H1 (cell line): Measurements from ENCODE around the gene POU5F1. TPM values are rescaled to one million over a fixed set of nuclear protein-coding genes. Genes with fewer than 3 reads are reported as not detected.

ENCODE experiments used
- CTCF ChIA-PET: fragments of 300-600 bp; sonication (Branson Sonifier 250); formaldehyde crosslinking; loops from one replicate; lab custom pipeline; 2021; ENCODE audit not compliant: partially characterized antibody; lab: Charles Lee
- POLR2A ChIA-PET: fragments of 300-600 bp; sonication (Branson Sonifier 250); formaldehyde crosslinking; loops from one replicate; lab custom pipeline; 2021; ENCODE audit warnings: inconsistent platforms; ENCODE audit not compliant: partially characterized antibody; lab: Charles Lee
- DNase-seq, 2 experiments: peaks; one replicate each; pipeline versions ENCODE4 v3.0.0 to v3.0.0-alpha.2; 2010 to 2022; ENCODE audit warnings: low spot score in 2 of 2, low read depth in 1 of 2, mixed read lengths in 1 of 2
- FAIRE-seq: peaks from 2 replicates; lab custom pipeline; 2011; peaks lifted over from hg19 to GRCh38; lab: Jason Lieb, UNC
- H2AFZ ChIP-seq: 2 replicates; pipeline ENCODE4 v1.8.1; 2012; ENCODE audit warnings: low read length, inconsistent platforms
- H2AK5ac ChIP-seq: 2 replicates; pipeline ENCODE4 v1.6.1; 2013; ENCODE audit warnings: low read depth, low read length
- H2BK120ac ChIP-seq: replicated peaks from 2 replicates; pipeline ENCODE3; 2013; ENCODE audit warnings: low read depth, low read length, inconsistent platforms
- H2BK12ac ChIP-seq: 2 replicates; pipeline ENCODE4 v1.6.1; 2013; ENCODE audit warnings: low read depth, low read length
- H2BK15ac ChIP-seq: 2 replicates; pipeline ENCODE4 v1.6.1; 2013; ENCODE audit warnings: low read length
- H2BK20ac ChIP-seq: 2 replicates; pipeline ENCODE4 v1.6.1; 2013; ENCODE audit warnings: low read length
- H2BK5ac ChIP-seq: 2 replicates; pipeline ENCODE4 v1.6.1; 2013; ENCODE audit warnings: low read depth, low read length
- H3K14ac ChIP-seq: 2 replicates; pipeline ENCODE4 v1.6.1; 2013; ENCODE audit warnings: inconsistent platforms; ENCODE audit not compliant: insufficient read length
- H3K18ac ChIP-seq: 2 replicates; pipeline ENCODE4 v1.6.1; 2013; ENCODE audit warnings: low read length; ENCODE audit errors: extremely low read depth
- H3K23ac ChIP-seq: 2 replicates; pipeline ENCODE4 v1.6.1; 2013; ENCODE audit warnings: inconsistent platforms; ENCODE audit not compliant: insufficient read length
- H3K23me2 ChIP-seq: 2 replicates; pipeline ENCODE4 v1.6.1; 2013; ENCODE audit warnings: low read depth, low read length
- H3K27ac ChIP-seq: 2 replicates; pipeline ENCODE4 v1.6.1; 2011; ENCODE audit warnings: low read depth, low read length, inconsistent platforms
- H3K27me3 ChIP-seq, 4 experiments: replicated peaks in 1 of 4; 1 replicate in 1 of 4; 2 replicates in 3 of 4; pipeline versions ENCODE4 v1.6.1 to v1.8.1; 2011 to 2013; ENCODE audit warnings: low read length in 3 of 4, mild to moderate bottlenecking in 3 of 4, inconsistent platforms in 2 of 4, mixed read lengths in 2 of 4, moderate library complexity in 1 of 4; ENCODE audit not compliant: control insufficient read depth in 3 of 4, insufficient read depth in 3 of 4; ENCODE audit errors: extremely low read depth in 1 of 4
- H3K36me3 ChIP-seq, 4 experiments: 2 replicates each; pipeline versions ENCODE4 v1.6.1 to v1.8.1; 2011 to 2013; ENCODE audit warnings: mild to moderate bottlenecking in 4 of 4, low read length in 3 of 4, moderate library complexity in 2 of 4, control low read depth in 1 of 4, inconsistent platforms in 1 of 4; ENCODE audit not compliant: insufficient read depth in 4 of 4, control insufficient read depth in 2 of 4
- H3K4ac ChIP-seq: replicated peaks from 2 replicates; pipeline ENCODE3; 2013; ENCODE audit warnings: low read length, low read depth, mixed read lengths, inconsistent platforms; ENCODE audit not compliant: insufficient read length
- H3K4me1 ChIP-seq, 4 experiments: replicated peaks in 1 of 4; 1 replicate in 1 of 4; 2 replicates in 3 of 4; pipeline versions ENCODE4 v1.6.1 to v1.8.1; 2011 to 2013; ENCODE audit warnings: low read length in 3 of 4, inconsistent platforms in 2 of 4, mixed read lengths in 1 of 4; ENCODE audit not compliant: insufficient read depth in 4 of 4, control insufficient read depth in 3 of 4
- H3K4me2 ChIP-seq, 2 experiments: 2 replicates each; pipeline versions ENCODE4 v1.6.1 to v1.8.1; 2011 to 2013; ENCODE audit warnings: low read depth in 2 of 2, low read length in 2 of 2, control low read depth in 1 of 2, inconsistent platforms in 1 of 2, mild to moderate bottlenecking in 1 of 2; ENCODE audit not compliant: insufficient read depth in 1 of 2
- H3K4me3 ChIP-seq, 4 experiments: fragments of 200-600, 300-600 bp in 1 of 4; sonication (generic), shearing (Covaris generic), sonication (Bioruptor Twin) in 1 of 4; 2 replicates each; pipeline versions ENCODE4 v1.5.1 to v1.8.1; 2011 to 2016; ENCODE audit warnings: low read length in 4 of 4, low read depth in 3 of 4, control low read depth in 2 of 4, inconsistent platforms in 2 of 4, mild to moderate bottlenecking in 2 of 4, mixed read lengths in 1 of 4, moderate library complexity in 1 of 4; ENCODE audit not compliant: insufficient read depth in 2 of 4; ENCODE audit errors: extremely low read depth in 1 of 4
- H3K56ac ChIP-seq: replicated peaks from 2 replicates; pipeline ENCODE3; 2013; ENCODE audit warnings: low read depth, mild to moderate bottlenecking, mixed read lengths, low read length, inconsistent platforms; ENCODE audit not compliant: insufficient read length
- H3K79me1 ChIP-seq: 2 replicates; pipeline ENCODE4 v1.6.1; 2013; ENCODE audit warnings: low read depth, low read length, control low read depth
- H3K79me2 ChIP-seq, 2 experiments: 2 replicates each; pipeline versions ENCODE4 v1.6.1 to v1.8.1; 2012 to 2013; ENCODE audit warnings: low read length in 2 of 2, mild to moderate bottlenecking in 2 of 2, inconsistent platforms in 1 of 2; ENCODE audit not compliant: insufficient read depth in 2 of 2, control insufficient read depth in 1 of 2
- H3K9ac ChIP-seq, 4 experiments: replicated peaks in 1 of 4; 1 replicate in 1 of 4; 2 replicates in 3 of 4; pipeline versions ENCODE4 v1.6.1 to v1.8.1; 2011 to 2013; ENCODE audit warnings: low read depth in 3 of 4, low read length in 3 of 4, control low read depth in 2 of 4, mild to moderate bottlenecking in 2 of 4, moderate library complexity in 2 of 4, inconsistent platforms in 1 of 4; ENCODE audit errors: extremely low read depth in 1 of 4
- H3K9me3 ChIP-seq, 2 experiments: 2 replicates each; pipeline versions ENCODE4 v1.6.1 to v1.8.1; 2012 to 2013; ENCODE audit warnings: mild to moderate bottlenecking in 2 of 2, moderate library complexity in 2 of 2, control low read depth in 1 of 2, inconsistent platforms in 1 of 2, low read depth in 1 of 2, low read length in 1 of 2, mixed read lengths in 1 of 2; ENCODE audit not compliant: insufficient read depth in 2 of 2
- H4K20me1 ChIP-seq, 2 experiments: replicated peaks in 1 of 2; 2 replicates each; pipeline versions ENCODE3 to v1.8.1; 2011 to 2013; ENCODE audit warnings: inconsistent platforms in 2 of 2, low read length in 2 of 2, mild to moderate bottlenecking in 1 of 2; ENCODE audit not compliant: insufficient read depth in 2 of 2, control insufficient read depth in 1 of 2
- H4K5ac ChIP-seq: 2 replicates; pipeline ENCODE4 v1.6.1; 2013; ENCODE audit warnings: low read length, low read depth, mixed read lengths, inconsistent platforms; ENCODE audit not compliant: insufficient read length
- H4K8ac ChIP-seq: 2 replicates; pipeline ENCODE4 v1.8.0; 2013; ENCODE audit warnings: mild to moderate bottlenecking, moderate library complexity, low read length, inconsistent platforms; ENCODE audit not compliant: insufficient read depth; ENCODE audit errors: extremely low read depth
- H4K91ac ChIP-seq: replicated peaks from 2 replicates; pipeline ENCODE3; 2013; ENCODE audit warnings: low read length, mixed read lengths, inconsistent platforms; ENCODE audit not compliant: insufficient read length
- SRF ChIP-seq: IDR thresholded peaks from 2 replicates; pipeline ENCODE4 v1.6.1; 2011; ENCODE audit warnings: mild to moderate bottlenecking, low read depth, low read length, moderate library complexity
- WGBS, 2 experiments: shearing (Covaris generic) in 1 of 2; methylation state at CpG; one replicate each; pipeline versions ENCODE4 v1.1.6 to v1.1.7; 2013 to 2015; ENCODE audit warnings: low lambda C conversion rate in 2 of 2, mixed read lengths in 2 of 2, inconsistent platforms in 1 of 2, low coverage in 1 of 2, missing lambda C conversion rate in 1 of 2; ENCODE audit not compliant: insufficient replicate concordance in 2 of 2, insufficient coverage in 1 of 2, insufficient read length in 1 of 2; ENCODE audit errors: extremely low coverage in 1 of 2, missing lambda C conversion rate in 1 of 2; 5-methylcytosine and 5-hydroxymethylcytosine counted together
- polyA plus RNA-seq, 7 experiments: library from polyadenylated mRNA; depleted of rRNA in 3 of 7; stranded (reverse) in 5 of 7; unstranded in 2 of 7; fragments of >200 nt in 5 of 7; fragments of 200-250 nt in 2 of 7; gene quantifications; 1 replicate in 5 of 7; 2 replicates in 1 of 7; 4 replicates in 1 of 7; pipeline versions ENCODE4 v1.2.1 to v1.2.3, GENCODE V29; 2011 to 2013; ENCODE audit warnings: missing spikeins in 2 of 7, mixed read lengths in 2 of 7
- total RNA-seq: library from RNA; stranded (reverse); fragmentation: NEBNext Ultra II Directional; extraction: Animal tissue kit (Norgen Biotek cat#: 25700); gene quantifications from 2 replicates; pipeline ENCODE4 v1.2.1, GENCODE V29; 2021

The POU5F1 gene
- total and polyA plus RNA-seq, 2 of the 8 experiments (the other 6 are each of a cell fraction or from before 2014, with no cell fraction given): 2,437 to 2,526 TPM

- Histone ChIP-seq H3K36me3 (peaks cover 0 to 1% (median under 1%) of the 10 kb centered on the region in 4 experiments; a peak in 2 of 8 replicates), H3K56ac (peak overlapping the region; percentile 90), H3K14ac (no peak overlapping the region), H2BK15ac (no peak overlapping the region; the same call in 1 of the 2 replicates), H3K23me2 (peaks cover 13% of the 10 kb centered on the region), H4K20me1 (peaks cover 7 to 13% of the 10 kb centered on the region in 2 experiments), H3K4me3 (peak overlapping the region; percentile 19 to 92 (median 71); a peak in 5 of 8 replicates), H3K79me2 (peaks cover 23 to 75% of the 10 kb centered on the region in 2 experiments), H3K27me3 (no peaks in the 10 kb centered on the region), H2BK5ac (peak overlapping the region; percentile 100), H4K91ac (peak overlapping the region; percentile 100), H2BK120ac (peak overlapping the region; percentile 100), H3K4ac (peak overlapping the region; percentile 97), H3K79me1 (peaks cover 7% of the 10 kb centered on the region), H2AFZ (no peak overlapping the region), H3K4me2 (peak overlapping the region; percentile 83 to 89), H2AK5ac (peak overlapping the region; percentile 98), H3K18ac (peak overlapping the region; percentile 100), H4K8ac (peak overlapping the region; percentile 81), H2BK20ac (peak overlapping the region; percentile 100), H4K5ac (peak overlapping the region; percentile 87), H3K9me3 (no peaks in the 10 kb centered on the region), H3K9ac (peak overlapping the region in 1 of 4 experiments; percentile 54; a peak in 4 of 7 replicates), H3K4me1 (peaks cover 22 to 41% (median 32%) of the 10 kb centered on the region in 4 experiments), H3K27ac (peak overlapping the region; percentile 80), H3K23ac (no peak overlapping the region), H2BK12ac (peak overlapping the region; percentile 100)
- 33% methylated on average over 8 of the region's 10 CpGs; no CpG with 5 or more reads in 1 of the 2 experiments for WGBS, 2 experiments
- TF ChIP-seq SRF: no peak
- CTCF ChIA-PET: interaction anchor here (0.7 to 5.9 kb wide), 5 partner anchors 9 to 22 kb away, joined by 3 to 36 read pairs (median 12); partner anchors contain the start of gene TCF19
- POLR2A ChIA-PET: interaction anchor here (0.5 to 68.5 kb wide), 14 partner anchors 2 to 553 kb away, joined by 3 to 2251 read pairs (median 4); partner anchors contain the start of genes CCHCR1, CDSN, DDR1 and MICA
- DNase-seq (peak in 1 of 2 experiments; percentile 64), FAIRE-seq (no peak)
These were observed 647 bp upstream of the POU5F1 start for GRCh38 chr6:31170987-31171671.
